ENCODE measurements around the gene SAFB.

SAFB gene

DNA sequence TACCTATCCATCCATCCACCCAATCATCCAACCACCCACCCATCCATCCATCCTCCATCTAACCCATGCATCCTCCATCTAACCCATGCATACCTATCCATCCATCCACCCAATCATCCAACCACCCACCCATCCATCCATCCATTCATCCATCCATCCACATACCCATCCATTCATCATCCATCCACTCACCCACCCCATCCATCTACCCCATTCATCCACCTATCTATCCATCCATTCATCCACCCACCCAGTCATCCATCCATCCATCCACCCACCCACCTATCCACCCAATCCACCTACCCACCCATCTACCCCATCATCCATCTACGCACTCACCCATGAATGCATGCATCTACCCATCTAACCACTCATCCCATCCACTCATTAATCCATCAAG lies 50.9 kb downstream of the SAFB start:
- ChIA-PET CTCF (no interaction called here), POLR2A (no interaction called here)
- no peak for DNase-seq (ENCODE audit: extremely low spot score)
- TF ChIP-seq, protein P1, sequence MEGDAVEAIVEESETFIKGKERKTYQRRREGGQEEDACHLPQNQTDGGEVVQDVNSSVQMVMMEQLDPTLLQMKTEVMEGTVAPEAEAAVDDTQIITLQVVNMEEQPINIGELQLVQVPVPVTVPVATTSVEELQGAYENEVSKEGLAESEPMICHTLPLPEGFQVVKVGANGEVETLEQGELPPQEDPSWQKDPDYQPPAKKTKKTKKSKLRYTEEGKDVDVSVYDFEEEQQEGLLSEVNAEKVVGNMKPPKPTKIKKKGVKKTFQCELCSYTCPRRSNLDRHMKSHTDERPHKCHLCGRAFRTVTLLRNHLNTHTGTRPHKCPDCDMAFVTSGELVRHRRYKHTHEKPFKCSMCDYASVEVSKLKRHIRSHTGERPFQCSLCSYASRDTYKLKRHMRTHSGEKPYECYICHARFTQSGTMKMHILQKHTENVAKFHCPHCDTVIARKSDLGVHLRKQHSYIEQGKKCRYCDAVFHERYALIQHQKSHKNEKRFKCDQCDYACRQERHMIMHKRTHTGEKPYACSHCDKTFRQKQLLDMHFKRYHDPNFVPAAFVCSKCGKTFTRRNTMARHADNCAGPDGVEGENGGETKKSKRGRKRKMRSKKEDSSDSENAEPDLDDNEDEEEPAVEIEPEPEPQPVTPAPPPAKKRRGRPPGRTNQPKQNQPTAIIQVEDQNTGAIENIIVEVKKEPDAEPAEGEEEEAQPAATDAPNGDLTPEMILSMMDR (IDR thresholded peaks at IDR 0.05; ENCODE audit: control extremely low read depth, extremely low read depth, low read depth, missing control alignments) = no peak

DNA sequence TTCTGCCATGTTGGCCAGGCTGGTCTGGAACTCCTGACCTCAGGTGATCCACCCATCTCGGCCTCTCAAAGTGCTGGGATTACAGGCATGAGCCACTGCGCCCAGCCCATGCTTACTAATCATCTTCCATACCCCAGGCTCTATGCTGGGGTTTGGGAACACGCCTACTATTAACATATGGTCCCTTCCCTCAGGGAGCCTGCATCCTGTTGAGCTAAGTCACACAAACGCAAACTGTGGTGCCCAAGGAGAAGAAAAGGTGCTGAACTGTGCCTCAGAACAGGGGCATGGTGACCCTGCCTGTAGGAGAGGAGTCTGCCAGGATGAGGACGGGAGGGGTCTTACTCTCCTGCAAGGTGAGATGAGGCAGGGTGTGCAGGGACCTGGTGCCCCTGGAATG lies 51.8 kb downstream of the SAFB start:
- CTCF ChIA-PET = interaction anchor here (5.5 kb wide), 1 partner anchor 14 kb away, joined by 32 read pairs; the partner anchor contains the start of gene RPL36
- POLR2A ChIA-PET = no interaction called here
- TF ChIP-seq, protein P1 (IDR thresholded peaks at IDR 0.05; ENCODE audit: control extremely low read depth, extremely low read depth, low read depth, missing control alignments) = no peak
- DNase-seq (ENCODE audit: extremely low spot score) = no peak

GRCh38 chr19:5676105-5676771 lies 53.4 kb downstream of the SAFB start:
- no peak for DNase-seq (ENCODE audit: extremely low spot score)
- ChIA-PET POLR2A (interaction anchor here (0.8 to 1.1 kb wide), 3 partner anchors 10 to 53 kb away, joined by 3 to 4 read pairs (median 3); partner anchors contain the start of genes RPL36, SAFB and SAFB2), CTCF (interaction anchor here (5.5 kb wide), 1 partner anchor 12 kb away, joined by 32 read pairs; the partner anchor contains the start of gene RPL36)
- TF ChIP-seq, protein P1 (IDR thresholded peaks at IDR 0.05; ENCODE audit: control extremely low read depth, extremely low read depth, low read depth, missing control alignments) = no peak

- ChIA-PET CTCF (interaction anchor here (0.7 to 5.5 kb wide), 2 partner anchors 11 to 12 kb away, joined by 3 to 32 read pairs; partner anchors contain the start of gene RPL36), POLR2A (interaction anchor here (1.0 to 1.1 kb wide), 2 partner anchors 10 to 13 kb away, joined by 3 to 4 read pairs; partner anchors contain the start of gene RPL36)
- DNase-seq (ENCODE audit: extremely low spot score) = no peak
- TF ChIP-seq, protein P1 (IDR thresholded peaks at IDR 0.05; ENCODE audit: control extremely low read depth, extremely low read depth, low read depth, missing control alignments) = no peak
These were observed 53.9 kb downstream of the SAFB start for GRCh38 chr19:5676772-5677105.

DNA sequence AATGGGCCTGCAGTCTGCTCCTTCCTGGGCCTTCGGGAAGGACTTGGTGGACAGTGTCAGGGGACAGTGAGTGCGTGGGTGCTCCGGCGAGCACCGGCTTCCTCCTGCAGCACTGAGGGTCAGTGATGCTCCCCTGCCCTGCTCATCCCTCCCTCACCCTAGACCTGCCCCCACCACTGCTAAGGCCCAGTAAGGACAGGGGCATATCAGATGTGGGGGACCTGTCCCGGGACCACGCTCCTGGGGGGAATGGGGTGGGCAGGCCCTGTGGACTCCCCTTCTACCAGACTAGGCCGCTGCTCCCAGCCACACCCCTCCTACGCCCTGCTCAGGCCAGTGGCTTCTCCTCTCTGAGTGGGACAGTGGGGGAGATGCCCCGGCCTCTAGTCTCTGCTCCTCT lies 54.3 kb downstream of the SAFB start:
- POLR2A ChIA-PET = interaction anchor here (0.6 to 1.1 kb wide), 3 partner anchors 9 to 711 kb away, joined by 3 to 5 read pairs (median 4); partner anchors contain the start of gene RPL36
- no peak for DNase-seq (ENCODE audit: extremely low spot score)
- TF ChIP-seq, protein P1 (IDR thresholded peaks at IDR 0.05; ENCODE audit: control extremely low read depth, extremely low read depth, low read depth, missing control alignments) = no peak
- CTCF ChIA-PET = interaction anchor here (0.7 to 5.5 kb wide), 2 partner anchors 11 kb away, joined by 3 to 32 read pairs; partner anchors contain the start of gene RPL36

DNA sequence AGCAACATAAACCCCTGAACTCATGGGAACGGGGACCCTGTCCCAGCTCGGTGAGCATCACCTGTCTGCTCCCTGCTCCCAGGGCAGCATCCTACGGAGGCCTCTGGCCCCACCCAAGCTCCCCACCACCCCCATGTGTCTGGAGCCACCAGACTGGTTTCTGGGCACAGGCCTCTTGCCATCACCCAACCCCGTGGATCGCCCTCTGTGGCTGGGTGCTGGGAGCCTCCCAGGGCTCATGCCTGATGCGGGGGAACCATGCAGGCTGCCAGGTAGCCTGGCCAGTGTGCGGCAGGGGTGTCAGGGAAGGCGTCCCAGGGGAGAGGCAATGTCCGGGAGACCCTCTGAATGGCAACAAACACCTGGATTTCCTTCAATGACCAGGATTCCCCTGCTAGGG lies 54.7 kb downstream of the SAFB start:
- DNase-seq (ENCODE audit: extremely low spot score) = no peak
- ChIA-PET POLR2A (interaction anchor here (0.6 kb wide), 1 partner anchor 712 kb away, joined by 5 read pairs; no protein-coding TSS in a partner anchor), CTCF (interaction anchor here (0.7 to 5.5 kb wide), 2 partner anchors 11 kb away, joined by 3 to 32 read pairs; partner anchors contain the start of gene RPL36)
- TF ChIP-seq, protein P1 (IDR thresholded peaks at IDR 0.05; ENCODE audit: control extremely low read depth, extremely low read depth, low read depth, missing control alignments) = no peak

Data from GM10248 (cell line).